ENCODE measurements around the gene TPK1. TPM values are rescaled to one million over a fixed set of nuclear protein-coding genes. Genes with fewer than 3 reads are reported as not detected.
A peak's percentile ranks its signal among the peaks of the same experiment; 100 is the strongest.

TPK1 gene
- total RNA-seq, 1 donor, result 3.9 TPM

DNA sequence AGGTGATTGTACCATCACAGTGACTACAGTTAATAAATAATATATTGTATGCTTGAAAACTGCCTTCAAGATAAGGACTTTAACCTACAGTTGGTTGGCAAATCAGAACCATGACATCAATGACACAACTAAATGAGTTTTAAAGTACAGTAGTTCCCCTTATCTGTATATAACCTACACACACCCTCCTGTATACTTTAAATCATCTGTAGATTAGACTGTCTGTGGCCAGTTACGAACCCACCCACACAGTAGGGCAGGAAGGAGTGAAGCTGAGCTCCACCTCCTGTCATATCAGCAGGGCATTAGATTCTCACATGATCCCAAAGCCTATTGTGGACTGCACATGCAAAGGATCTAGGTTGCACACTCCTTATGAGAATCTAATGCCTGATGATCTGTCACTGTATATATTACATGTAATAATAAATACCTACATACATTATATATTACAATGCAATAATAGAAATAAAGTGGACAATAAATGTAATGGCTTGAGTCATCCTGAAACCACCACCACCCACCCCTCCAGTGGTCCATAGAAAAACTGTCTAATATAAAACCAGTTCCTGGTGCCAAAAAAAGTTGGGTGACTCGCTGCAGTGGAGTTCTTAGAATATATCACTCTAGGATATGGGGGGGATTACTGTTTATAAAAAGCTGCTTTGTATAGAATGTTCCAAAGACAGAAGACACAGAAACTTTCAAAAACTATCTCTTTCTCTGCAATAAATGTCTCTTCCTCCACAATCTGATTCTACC, 5.6 kb downstream of the TPK1 start:
- H3K4me3 ChIP-seq (ENCODE audit: low read depth, low read length), result no peak overlapping the region
- no peak for TF ChIP-seq CTCF (IDR thresholded peaks at IDR 0.05; ENCODE audit: insufficient read depth, low read depth, low read length)
- no peak for DNase-seq (ENCODE audit: low read depth)

DNA sequence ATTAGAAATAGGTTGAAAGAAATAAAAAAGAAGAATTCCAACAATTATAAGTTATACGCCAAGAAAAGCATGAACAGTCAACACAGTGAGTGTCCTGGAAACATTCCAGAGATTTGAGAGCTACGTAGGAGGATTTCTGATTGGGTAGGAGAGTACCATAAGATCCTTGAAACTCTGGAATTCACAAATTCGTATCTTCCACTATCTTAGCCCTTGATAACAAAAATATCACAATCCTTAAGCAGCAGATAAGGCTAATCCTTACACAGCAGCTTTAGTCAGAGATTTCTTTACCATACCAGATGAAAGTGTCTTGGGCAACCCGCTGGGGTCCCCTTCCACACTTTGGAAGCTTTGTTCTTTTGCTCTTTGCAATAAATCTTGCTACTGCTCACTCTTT, 8.2 kb downstream of the TPK1 start:
- TF ChIP-seq CTCF (IDR thresholded peaks at IDR 0.05; ENCODE audit: insufficient read depth, low read depth, low read length), result no peak
- peak; percentile 21 for DNase-seq (ENCODE audit: low read depth)
- H3K4me3 ChIP-seq (ENCODE audit: low read depth, low read length), result no peak overlapping the region

- DNase-seq (ENCODE audit: low read depth), result no peak
- no peak for TF ChIP-seq CTCF (IDR thresholded peaks at IDR 0.05; ENCODE audit: insufficient read depth, low read depth, low read length)
- H3K4me3 ChIP-seq (ENCODE audit: low read depth, low read length), result no peak overlapping the region
These were observed 9.6 kb downstream of the TPK1 start for GRCh38 chr7:144826208-144826607.

GRCh38 chr7:144824360-144824759, 11.5 kb downstream of the TPK1 start:
- H3K4me3 ChIP-seq (ENCODE audit: low read depth, low read length), result no peak overlapping the region
- no peak for TF ChIP-seq CTCF (IDR thresholded peaks at IDR 0.05; ENCODE audit: insufficient read depth, low read depth, low read length)
- peak; percentile 50 for DNase-seq (ENCODE audit: low read depth)

- no peak for TF ChIP-seq CTCF (IDR thresholded peaks at IDR 0.05; ENCODE audit: insufficient read depth, low read depth, low read length)
- no peak overlapping the region for H3K4me3 ChIP-seq (ENCODE audit: low read depth, low read length)
- no peak for DNase-seq (ENCODE audit: low read depth)
These were observed 13.6 kb downstream of the TPK1 start for GRCh38 chr7:144822223-144822622.

DNA sequence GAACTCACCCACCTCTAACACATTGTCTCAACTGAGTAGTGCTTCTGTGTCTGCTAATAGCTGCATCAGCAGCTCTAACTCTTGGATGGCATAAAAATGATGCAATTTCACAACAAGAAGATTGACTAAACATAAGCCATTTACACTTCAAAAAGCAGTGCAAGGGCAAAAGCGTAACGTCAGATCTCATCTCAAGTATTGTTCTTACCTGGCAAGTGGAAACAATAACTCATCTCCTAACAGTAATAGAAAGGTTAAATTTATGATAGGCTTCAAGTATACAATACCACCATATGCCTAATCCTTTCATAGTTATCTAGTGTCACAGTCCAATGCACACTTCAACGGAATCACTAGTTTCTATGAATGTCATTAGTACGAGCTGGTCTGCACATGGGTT, 14.8 kb downstream of the TPK1 start:
- H3K4me3 ChIP-seq (ENCODE audit: low read depth, low read length), result no peak overlapping the region
- no peak for DNase-seq (ENCODE audit: low read depth)
- no peak for TF ChIP-seq CTCF (IDR thresholded peaks at IDR 0.05; ENCODE audit: insufficient read depth, low read depth, low read length)

DNA sequence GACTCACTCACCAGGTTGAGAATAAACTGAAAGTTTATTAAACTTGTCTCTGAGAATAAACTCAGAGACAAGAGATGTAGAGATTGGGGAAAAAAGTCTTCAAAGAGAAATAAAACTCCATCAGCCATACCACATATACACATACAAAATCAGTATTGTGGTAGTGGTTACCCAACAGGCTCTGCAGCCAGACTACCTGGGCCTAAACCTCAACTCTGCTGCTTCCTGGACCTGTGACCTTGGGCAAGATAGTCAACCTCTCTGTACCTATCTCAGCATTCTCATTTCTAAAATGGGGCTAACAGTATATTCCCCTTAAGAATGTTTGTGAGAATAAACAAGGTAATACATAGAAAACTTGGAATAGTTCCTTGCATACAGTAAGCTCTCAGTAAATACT, 15.3 kb downstream of the TPK1 start:
- no peak for DNase-seq (ENCODE audit: low read depth)
- no peak for TF ChIP-seq CTCF (IDR thresholded peaks at IDR 0.05; ENCODE audit: insufficient read depth, low read depth, low read length)
- no peak overlapping the region for H3K4me3 ChIP-seq (ENCODE audit: low read depth, low read length)
